Activated CD8-positive, alpha-beta memory T cell treated with anti-CD3 and anti-CD28 coated beads for 36 hours (primary cell): Measurements from ENCODE around the gene PDE4B. TPM values are rescaled to one million over a fixed set of nuclear protein-coding genes. Genes with fewer than 3 reads are reported as not detected.

Experiments used
- CTCF ChIA-PET: fragments of 350-600 bp; sonication (Branson Sonifier 250); formaldehyde crosslinking; loops from one replicate; lab custom pipeline; 2021; ENCODE audit warnings: antibody characterized with exemption; lab: Charles Lee
- POLR2A ChIA-PET: fragments of 350-600 bp; sonication (Branson Sonifier 250); formaldehyde crosslinking; loops from one replicate; lab custom pipeline; 2021; ENCODE audit warnings: antibody characterized with exemption; lab: Charles Lee
- total RNA-seq, 2 experiments: library from RNA; stranded (reverse); gene quantifications; one replicate each; pipeline ENCODE4 v1.2.3, GENCODE V29; 2021

PDE4B gene
- total RNA-seq, 2 experiments from 2014 or later = 32.2 to 33.8 TPM

DNA sequence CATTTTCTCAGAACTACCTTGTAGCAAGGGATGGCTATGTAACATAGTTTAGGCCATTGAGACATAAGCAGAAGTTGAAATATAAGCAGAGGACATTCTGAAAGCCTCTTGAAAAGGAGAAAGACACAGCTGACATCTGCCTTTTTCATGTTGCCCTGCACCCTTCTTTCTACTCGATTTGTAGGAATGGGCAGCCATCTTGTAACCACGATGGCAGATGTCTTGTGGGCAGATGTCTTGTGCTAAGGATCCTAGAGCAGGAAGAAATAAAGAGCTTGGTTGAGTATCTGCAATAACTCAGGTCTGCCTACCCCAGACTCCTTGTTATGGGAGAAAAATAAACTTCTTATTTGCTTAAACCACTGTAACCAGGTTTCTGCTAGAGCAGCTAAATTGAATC is 351.0 kb downstream of the PDE4B start:
- ChIA-PET CTCF (no interaction called here), POLR2A (no interaction called here)

DNA sequence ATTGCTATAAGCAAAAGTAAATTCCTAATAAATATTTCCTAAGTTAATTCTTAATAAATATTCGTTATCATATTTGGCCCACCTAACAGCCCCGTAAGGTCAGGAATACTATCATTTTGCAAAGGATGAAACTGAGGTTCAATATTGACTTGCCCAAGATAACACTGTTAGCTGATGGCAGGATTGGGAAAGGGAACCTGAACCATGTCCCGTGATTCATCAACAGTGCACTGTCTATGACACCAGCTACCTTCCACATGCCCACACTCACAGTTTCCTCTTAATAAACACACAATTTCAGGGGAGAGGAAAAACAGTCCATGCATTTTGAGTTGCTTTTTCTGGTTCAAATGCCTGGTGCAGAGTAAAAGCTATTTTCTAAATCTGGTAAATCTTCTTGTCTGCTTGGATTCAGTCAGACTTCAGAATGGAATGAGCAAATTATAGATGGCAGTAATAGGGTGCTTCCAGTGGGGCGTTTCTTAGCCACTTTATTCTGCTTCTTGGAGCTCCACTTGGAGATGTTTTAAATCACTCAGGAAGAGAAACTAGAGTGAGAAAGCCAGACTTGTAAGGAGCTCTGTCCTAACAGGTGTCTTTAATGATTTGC is 354.6 kb downstream of the PDE4B start:
- ChIA-PET POLR2A (no interaction called here), CTCF (no interaction called here)

DNA sequence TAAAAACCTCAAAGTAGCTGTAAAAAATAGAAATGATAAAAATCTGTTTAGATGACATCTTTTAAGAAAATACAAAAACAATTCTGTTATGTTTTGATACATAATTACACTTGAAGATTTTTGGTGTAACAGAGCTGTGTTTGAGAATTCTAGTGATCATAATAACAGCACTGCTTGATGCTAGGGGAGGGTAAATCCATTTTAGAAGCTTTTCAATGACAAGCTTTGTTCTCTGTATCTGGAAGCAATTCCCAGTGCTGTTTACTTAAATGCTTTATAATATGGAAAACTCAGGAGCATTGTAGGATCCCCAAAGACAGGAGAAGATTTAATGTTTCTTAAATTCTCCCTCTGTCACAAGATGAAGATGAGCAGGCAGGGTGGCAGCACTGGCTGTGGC is 359.3 kb downstream of the PDE4B start:
- CTCF ChIA-PET = no interaction called here
- POLR2A ChIA-PET = no interaction called here

DNA sequence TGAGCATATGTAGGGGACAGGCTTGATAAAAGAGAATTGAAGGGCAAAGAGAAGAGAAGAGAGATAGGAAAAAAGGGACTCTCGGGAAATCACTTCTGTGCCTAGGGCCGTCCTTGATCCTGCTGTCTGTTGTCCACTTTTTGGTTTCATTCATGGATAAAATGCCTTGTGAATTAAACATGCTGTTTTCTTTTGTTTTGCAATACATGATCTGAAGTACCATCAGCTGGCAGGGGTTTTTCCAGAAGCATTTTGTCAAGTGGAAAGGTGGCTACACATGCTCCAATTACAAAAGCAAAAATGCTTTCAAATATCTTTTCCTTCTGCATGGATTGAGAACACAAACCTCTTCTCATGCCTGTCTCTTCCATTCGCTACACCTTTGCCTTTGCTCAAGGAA is 361.7 kb downstream of the PDE4B start:
- ChIA-PET POLR2A (no interaction called here), CTCF (no interaction called here)

DNA sequence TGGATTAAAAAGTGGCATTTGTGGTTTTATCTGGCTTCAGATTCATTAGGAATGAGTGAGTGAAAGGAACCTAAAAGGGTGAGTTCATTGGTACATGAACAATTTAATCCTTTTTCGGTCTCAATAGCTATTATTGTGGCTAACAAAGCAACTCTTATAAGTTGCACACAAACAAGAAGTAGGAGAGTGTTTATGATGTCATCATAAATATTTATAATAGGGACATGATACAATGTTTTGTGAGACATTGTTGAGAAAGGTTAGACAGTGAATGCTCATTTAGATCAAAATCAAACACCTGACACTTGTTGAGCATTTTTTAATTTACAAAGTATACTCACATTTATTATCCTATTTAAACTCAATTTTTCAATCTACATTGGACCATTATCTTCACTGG is 363.4 kb downstream of the PDE4B start:
- ChIA-PET POLR2A (no interaction called here), CTCF (no interaction called here)

DNA sequence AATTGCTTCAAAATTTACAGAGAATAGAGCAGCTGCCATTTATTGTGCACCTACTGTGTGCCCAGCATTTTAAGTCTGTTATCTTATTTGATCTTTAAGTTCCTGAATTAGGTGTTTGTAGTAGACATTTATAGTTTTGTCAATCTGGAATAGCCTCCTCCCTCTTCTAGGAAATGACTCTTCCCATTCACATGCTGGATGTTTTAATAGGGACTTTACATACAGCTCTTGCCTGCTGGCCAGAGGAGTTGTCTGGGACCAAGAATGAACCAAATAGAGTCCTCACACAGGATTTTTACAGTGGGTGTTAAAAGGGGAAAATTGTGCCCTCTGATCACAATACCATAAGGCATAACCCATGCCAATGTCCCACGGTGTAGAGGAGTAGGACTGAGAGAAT is 367.1 kb downstream of the PDE4B start:
- ChIA-PET POLR2A (no interaction called here), CTCF (no interaction called here)

DNA sequence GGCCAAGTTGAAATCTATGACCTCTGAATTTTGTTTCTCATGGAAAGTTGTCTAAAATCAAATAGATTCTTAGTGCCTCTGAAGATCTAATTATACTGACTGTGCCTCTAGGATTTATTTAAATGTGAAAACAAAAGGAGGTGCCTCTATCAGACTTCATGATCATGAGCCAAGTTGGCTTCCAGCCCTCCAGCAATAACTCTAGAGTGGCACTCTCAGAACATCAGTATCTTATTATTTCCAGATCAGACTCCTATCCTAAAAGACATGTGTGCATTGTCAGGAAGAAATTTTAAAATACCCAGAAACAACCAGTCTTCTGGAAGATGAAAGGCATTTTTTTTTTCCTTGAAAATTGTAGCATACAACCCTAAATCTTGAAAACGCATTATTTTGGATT is 368.0 kb downstream of the PDE4B start:
- CTCF ChIA-PET = no interaction called here
- POLR2A ChIA-PET = no interaction called here

DNA sequence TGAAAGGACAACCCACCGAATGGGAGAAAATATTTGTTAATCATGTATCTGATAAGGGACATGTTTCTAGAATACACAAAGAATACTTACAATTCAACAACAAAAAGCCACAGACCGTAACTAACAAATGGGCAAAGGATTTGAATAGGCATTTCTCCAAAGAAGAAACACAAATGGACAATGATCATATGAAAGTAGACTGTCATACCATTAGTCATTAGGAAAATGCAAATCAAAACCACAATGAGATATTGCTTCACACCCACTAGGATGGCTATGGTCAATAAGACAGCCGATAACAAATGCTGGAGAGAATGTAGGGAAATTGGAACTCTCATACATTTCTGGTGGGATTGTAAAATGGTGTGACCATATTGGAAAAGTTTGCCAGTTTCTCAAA is 374.1 kb downstream of the PDE4B start:
- ChIA-PET POLR2A (no interaction called here), CTCF (interaction anchor here (0.6 kb wide), 1 partner anchor 354 kb away, joined by 3 read pairs; no protein-coding TSS in a partner anchor)

DNA sequence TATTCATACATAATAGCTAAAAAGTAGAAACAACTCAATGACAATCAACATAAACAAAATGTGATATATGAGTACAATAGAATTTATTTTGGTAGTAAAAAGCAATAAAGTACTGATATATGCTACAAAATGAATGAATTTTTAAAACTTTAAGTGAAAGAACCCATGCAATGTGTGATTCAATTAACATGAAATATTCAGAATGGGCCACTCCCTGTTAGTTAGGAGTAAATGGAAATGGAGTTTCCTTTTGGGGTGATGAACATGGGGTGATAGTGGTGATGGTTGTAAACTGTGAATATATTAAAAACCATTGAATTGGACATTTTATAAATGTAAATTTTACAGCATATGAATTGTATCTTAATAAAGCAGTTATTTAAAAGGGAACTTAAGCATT is 374.6 kb downstream of the PDE4B start:
- ChIA-PET POLR2A (no interaction called here), CTCF (no interaction called here)

DNA sequence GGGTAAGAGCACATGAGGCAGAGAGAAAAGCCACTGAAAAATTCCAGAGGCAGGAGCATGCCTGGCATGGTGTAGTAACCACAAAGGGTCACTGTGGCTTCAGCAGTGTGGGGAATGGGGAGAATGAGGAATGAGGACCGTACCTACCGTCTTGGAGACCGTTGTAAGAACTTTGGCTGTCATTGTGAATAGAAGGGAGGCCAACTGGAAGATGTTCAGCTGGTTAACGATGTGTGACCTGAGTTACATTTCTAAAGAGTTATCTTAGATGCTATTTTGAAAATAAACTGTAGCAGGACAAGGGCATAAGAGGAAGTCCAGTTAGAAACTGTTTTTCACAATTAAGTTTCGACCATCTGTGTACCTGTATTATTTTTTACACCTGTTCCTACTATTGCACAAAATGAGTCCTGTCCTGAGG is 375.8 kb downstream of the PDE4B start:
- CTCF ChIA-PET = no interaction called here
- POLR2A ChIA-PET = no interaction called here

DNA sequence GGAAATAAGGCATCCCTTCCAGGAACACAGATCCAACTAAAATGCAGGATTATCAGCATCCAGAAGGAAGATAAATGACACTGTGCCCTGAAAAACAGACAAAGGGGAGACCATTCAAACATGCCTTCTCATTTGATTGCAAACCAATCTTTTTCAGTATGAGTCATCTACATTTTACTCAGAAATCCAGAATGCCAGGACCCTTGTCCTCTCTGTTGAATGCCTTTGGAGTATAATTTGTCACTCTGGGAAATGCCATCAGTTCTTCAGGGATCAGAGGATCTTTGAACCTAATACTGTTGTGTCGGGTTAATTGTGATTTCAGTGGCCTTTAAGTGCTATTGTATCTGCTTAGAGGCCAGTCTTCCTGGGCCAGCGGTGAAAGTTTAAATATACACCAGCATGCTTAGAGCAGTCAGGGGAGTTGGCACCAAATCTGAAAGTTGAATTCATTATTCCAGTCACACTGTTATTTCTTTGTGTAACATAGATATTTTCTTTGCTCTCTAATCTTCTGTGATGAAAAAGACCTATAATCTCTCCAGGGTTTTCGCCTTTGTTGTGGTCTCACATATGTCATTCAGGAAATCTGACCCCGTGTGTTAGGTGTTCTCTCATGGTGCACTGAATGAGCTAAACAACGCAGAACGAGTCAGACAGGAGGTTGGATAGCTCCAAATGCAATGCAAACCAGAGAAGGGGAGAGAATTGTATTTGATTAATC is 376.4 kb downstream of the PDE4B start:
- CTCF ChIA-PET = no interaction called here

DNA sequence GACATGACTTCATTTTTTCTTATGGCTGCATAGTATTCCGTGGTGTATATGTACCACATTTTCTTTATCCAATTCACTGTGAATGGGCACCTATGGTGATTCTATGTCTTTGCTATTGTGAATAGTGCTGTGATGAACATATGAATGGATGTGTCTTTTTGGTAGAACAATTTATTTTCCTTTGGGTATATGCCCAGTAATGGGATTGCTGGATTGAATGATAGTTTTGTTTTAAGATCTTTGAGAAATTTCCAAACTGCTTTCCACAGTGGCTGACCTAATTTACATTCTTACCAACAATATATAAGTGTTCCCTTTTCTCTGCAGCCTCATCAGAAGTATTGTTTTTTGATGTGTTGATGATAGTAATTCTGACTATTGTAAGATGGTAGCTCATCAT is 379.6 kb downstream of the PDE4B start:
- CTCF ChIA-PET = no interaction called here
- POLR2A ChIA-PET = no interaction called here

More for the DNA sequence above, 376.4 kb downstream of the PDE4B start:
- POLR2A ChIA-PET = no interaction called here

DNA sequence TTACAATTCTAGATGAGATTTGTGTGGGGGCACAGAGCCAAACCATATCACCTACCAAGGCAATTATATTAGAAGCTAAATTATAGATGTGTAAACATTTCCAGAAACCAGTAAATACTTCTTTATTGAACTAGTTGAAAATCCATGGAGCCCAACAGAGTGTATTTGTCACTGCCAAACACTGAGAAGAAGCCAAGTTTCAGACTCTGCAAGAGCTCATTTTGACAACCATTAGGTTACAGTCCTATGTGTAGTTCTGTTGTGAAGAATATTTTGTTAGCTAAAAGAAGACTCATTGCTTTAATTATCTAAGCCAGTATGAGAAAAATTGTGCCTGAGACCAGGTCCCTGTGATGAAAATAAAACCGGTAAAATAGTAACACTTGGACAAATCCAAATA is 382.4 kb downstream of the PDE4B start:
- POLR2A ChIA-PET = no interaction called here

DNA sequence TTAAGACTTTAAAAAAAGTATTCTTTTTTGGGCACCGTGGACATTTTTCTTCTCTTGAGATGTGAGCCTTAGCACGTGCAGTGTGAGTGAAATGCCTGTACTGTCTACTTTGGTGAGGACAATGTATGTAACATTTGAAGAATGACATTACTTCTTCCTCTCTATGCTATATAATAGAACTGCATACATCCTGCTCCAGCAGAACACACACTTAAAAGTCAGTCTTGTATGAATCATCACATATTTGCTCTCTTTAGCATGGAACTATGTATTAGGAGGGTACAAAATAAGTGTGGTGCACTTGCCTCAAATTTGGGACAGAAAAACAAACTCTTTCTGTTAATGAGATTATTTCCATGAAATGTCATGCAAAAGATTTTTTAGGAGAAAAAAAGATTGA is 382.9 kb downstream of the PDE4B start:
- CTCF ChIA-PET = no interaction called here
- POLR2A ChIA-PET = no interaction called here

More for the DNA sequence above, 382.4 kb downstream of the PDE4B start:
- CTCF ChIA-PET = no interaction called here

DNA sequence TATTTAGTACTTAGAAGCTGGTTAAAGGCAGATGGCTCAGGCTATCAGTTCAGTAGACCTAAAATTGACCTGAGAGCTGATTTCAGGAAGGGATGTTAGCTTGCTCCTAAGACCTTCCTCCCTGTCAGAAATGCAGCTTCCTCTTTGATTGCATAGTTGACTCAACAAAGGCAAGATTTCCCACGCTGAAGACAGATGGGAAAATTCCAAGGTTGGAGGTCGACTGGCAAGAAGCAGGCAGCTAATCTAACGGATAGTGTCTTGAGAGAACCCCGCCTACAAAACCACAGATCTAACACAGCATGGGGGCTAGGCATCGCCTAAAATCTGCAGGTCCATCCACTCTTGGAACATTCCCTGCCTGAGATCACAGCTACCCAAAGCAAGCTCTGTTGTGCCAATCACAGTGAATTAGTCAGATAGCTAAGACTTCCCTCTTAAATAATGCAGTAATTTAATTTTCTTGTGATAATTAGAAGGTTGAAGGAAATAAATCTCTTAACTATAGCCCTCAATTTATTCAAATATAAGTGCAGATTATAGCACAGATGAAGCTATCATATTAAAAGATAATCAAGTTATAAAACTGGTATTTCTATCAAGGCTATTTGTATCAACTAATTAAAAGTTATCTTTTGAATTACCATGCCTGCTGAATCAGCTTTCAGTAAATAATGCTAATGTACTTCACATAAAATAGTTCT is 383.5 kb downstream of the PDE4B start:
- ChIA-PET CTCF (no interaction called here), POLR2A (no interaction called here)

DNA sequence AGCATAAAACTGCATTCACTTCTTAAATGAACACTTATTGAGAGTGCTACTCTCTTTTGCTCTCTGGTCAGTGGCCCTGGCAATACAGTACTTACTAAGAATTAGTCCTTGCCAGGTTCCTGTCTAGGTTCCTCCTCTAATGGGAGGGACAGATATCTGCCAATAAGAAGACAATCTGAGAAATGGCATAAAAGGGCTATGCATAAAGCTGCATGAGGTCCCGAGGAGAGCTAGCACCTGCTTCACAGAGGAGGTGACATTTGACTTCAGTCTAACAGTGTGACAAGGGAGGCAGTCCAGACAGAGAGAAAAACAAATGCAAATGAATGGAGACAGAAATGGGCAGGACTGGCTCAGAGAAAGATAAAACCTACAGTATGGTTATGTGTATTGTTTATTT is 384.1 kb downstream of the PDE4B start:
- POLR2A ChIA-PET = no interaction called here
- CTCF ChIA-PET = interaction anchor here (1.2 kb wide), 1 partner anchor 14 kb away, joined by 3 read pairs; no protein-coding TSS in a partner anchor

DNA sequence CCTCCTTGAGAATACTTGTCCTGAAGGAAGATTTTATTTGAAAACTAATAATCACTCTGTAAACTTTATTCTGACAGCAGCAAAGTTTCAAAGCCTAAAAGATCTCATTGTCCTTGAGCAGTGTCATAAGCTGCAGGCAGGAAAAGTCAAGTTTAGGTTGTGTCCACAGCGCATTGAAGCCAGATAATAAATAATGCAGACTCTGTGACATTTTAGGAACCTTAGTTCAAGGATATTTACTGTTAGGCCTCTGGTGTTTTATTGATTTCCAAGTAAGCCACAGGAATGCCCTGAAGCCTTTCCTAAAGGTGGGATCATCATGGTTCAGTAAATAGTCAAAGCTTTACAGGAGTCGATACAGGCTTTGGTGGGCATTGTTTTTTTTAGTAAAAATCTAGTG is 384.8 kb downstream of the PDE4B start:
- CTCF ChIA-PET = interaction anchor here (1.2 kb wide), 1 partner anchor 15 kb away, joined by 3 read pairs; no protein-coding TSS in a partner anchor
- POLR2A ChIA-PET = no interaction called here

DNA sequence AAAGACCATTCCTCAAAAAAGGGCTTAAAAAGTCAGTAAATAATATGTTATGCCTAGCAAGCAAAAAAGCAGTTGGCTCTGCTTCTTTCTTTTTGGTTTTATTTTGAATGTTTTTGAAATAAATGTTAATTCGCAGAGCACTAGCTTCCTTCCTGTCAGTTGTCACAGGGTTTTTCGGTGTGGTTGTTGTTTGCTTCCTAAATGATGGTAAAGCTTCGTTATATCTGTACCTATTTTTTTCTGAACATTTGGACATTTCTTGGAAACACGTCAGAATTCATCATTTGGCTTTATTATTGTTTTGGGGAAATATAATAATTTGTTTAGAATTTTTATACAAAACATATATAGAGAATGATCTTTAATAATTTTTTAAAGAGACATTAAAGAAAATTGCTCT is 389.3 kb downstream of the PDE4B start:
- ChIA-PET POLR2A (no interaction called here), CTCF (no interaction called here)

DNA sequence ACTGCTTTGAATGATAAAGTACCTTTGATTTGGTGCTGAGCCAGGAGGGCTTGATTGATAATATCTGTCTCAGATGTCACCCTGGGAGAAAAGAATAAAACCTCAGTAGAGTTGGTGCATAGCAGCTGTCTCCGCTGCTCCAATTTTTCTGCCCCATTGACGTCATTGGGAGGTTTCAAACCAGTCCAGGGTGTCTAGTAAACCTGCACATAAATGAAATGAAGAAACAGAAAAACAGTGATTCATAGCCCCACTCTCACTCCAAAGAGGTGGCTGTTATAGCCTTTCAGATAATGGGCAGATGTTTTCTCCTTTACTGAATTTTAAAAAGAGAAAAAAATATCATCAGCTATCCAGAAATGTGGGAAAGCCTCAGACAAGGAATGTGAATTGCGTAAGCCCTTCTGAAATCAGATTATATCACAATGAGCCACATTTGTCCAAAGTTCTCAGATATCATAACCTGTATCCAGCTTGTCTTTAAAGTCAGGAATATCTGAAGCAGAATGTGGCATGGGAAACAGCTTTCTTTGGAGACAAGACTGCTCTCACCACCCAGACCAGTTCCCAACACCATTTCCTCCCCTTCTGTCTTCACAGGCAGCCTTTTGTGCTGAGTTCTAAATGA is 390.0 kb downstream of the PDE4B start:
- ChIA-PET CTCF (no interaction called here), POLR2A (no interaction called here)

DNA sequence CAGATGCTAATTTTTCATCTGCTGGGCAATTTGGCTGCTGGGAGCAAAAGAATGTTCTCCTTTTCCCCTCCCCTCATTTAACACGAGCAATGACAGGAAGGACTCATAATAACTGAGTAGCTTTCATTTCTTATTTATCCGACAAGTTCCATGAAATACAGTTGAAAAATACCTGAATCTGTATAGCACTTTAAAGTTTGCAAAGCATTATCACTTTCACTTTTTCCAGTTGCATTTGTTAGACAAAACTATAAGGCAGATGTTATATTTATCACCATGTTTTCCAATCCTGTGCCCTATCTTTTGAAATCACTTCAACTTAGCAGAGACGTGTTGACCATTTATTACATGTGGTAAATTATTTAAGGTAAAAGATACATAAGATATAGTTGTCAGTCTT is 390.7 kb downstream of the PDE4B start:
- ChIA-PET POLR2A (no interaction called here), CTCF (no interaction called here)
